ENCODE measurements around the gene PDZD4. TPM values are rescaled to one million over a fixed set of nuclear protein-coding genes. Genes with fewer than 3 reads are reported as not detected.

The PDZD4 gene
- total and polyA plus RNA-seq, 2 of the 4 experiments (the other 2 are of a cell fraction) = under 0.01 to 0.38 TPM

- Histone ChIP-seq H3K27ac (ENCODE audit: insufficient read depth, low read length) (no peak overlapping the region), H2BK5ac (ENCODE audit: low read depth, low read length, poor library complexity, severe bottlenecking) (no peak overlapping the region), H2AFZ (replicated peaks; ENCODE audit: low read length, poor library complexity) (no peak overlapping the region), H3K4ac (ENCODE audit: low read depth, low read length) (no peak overlapping the region), H4K5ac (ENCODE audit: low read depth, low read length) (no peak overlapping the region), H3K9ac (ENCODE audit: low read depth, low read length) (no peak overlapping the region), H3K18ac (ENCODE audit: low read depth, low read length) (no peak overlapping the region), H2BK20ac (ENCODE audit: low read depth, low read length) (no peak overlapping the region), H4K91ac (ENCODE audit: insufficient read depth, low read depth, low read length) (no peak overlapping the region), H3K4me2 (ENCODE audit: low read depth, low read length) (no peak overlapping the region), H3K23ac (ENCODE audit: low read depth, low read length) (no peak overlapping the region), H2AK5ac (ENCODE audit: low read depth, low read length) (no peak overlapping the region), H2AK9ac (replicated peaks; ENCODE audit: low read depth, low read length, poor library complexity) (no peak overlapping the region), H4K20me1 (ENCODE audit: insufficient read depth, low read length) (no peaks in the 10 kb centered on the region), H3K36me3 (ENCODE audit: control insufficient read depth, insufficient read depth, low read length) (no peaks in the 10 kb centered on the region), H3K9me3 (ENCODE audit: control insufficient read depth, insufficient read depth, low read length) (0 out of 2 replicates have a peak, but pooled peaks cover 2% of the 10 kb centered on the region), H2BK120ac (ENCODE audit: low read depth, low read length) (no peak overlapping the region), H2BK15ac (ENCODE audit: low read depth, low read length) (no peak overlapping the region), H3K79me1 (ENCODE audit: low read depth in 1 of 2, low read length in 2 of 2) (no peaks in the 10 kb centered on the region), H3K9me1 (ENCODE audit: insufficient read depth, low read length) (no peaks in the 10 kb centered on the region), H3K27me3 (ENCODE audit: control insufficient read depth, insufficient read depth, low read length) (peaks cover 21% of the 10 kb centered on the region), H3K4me1 (ENCODE audit: control insufficient read depth, insufficient read depth, low read length) (no peaks in the 10 kb centered on the region), H4K8ac (ENCODE audit: low read depth in 2 of 2, low read length in 2 of 2) (no peak overlapping the region), H3K56ac (ENCODE audit: extremely low read depth, insufficient read depth, low read length) (no peak overlapping the region), H3K4me3 (ENCODE audit: insufficient read depth, low read depth, low read length) (no peak overlapping the region), H3K14ac (replicated peaks; ENCODE audit: low read depth, low read length) (no peak overlapping the region)
- no TSS peak for BruUV-seq (replicated peaks)
- ATAC-seq (ENCODE audit: low read depth) = no peak
- 67% methylated on average over 3 of the region's 9 CpGs; no CpG with 5 or more reads in 1 of the 2 experiments for WGBS, 2 experiments (ENCODE audit: extremely low coverage in 2 of 2, insufficient read length in 1 of 2)
- in situ Hi-C loops (cut with MboI; ENCODE audit: low sequenced_read_pairs) = no loop called here
- no peak for DNase-seq
- dilution Hi-C loops (cut with HindIII; ENCODE audit: low sequenced_read_pairs, unreplicated experiment) = no loop called here
- no peak for TF ChIP-seq CHD1 (IDR thresholded peaks at IDR 0.05; ENCODE audit: low read depth, low read length)
- no peak for TF ChIP-seq MXI1 (IDR thresholded peaks at IDR 0.05; ENCODE audit: borderline replicate concordance, low read depth, low read length)
- TF ChIP-seq MAFK (IDR thresholded peaks at IDR 0.05; ENCODE audit: low read depth, low read length) = no peak
- TF ChIP-seq USF2 (IDR thresholded peaks at IDR 0.05; ENCODE audit: low read depth, low read length) = no peak
- TF ChIP-seq RFX5 (IDR thresholded peaks at IDR 0.05; ENCODE audit: low read depth, low read length) = no peak
- no peak for TF ChIP-seq BHLHE40 (IDR thresholded peaks at IDR 0.05; ENCODE audit: low read depth, low read length)
- ChIA-PET POLR2A (ENCODE audit: unreplicated experiment) (no interaction called here), CTCF (no interaction called here)
- intact Hi-C loops (cut with micrococcal nuclease) = no loop called here
These were observed 9.3 kb downstream of the PDZD4 start for GRCh38 chrX:153821066-153821465.

Measured in IMR-90 (cell line).